Neural progenitor cell (in vitro differentiated cells): ENCODE data around the gene ATP6V0A4.

ENCODE experiments used
- EZH2 ChIP-seq: fragments of 200-600 bp; sonication (generic); IDR thresholded peaks from 2 replicates; pipeline ENCODE4 v1.6.1; 2017; ENCODE audit warnings: antibody characterized with exemption, mild to moderate bottlenecking, moderate library complexity
- EZH2phosphoT487 ChIP-seq: fragments of 200-600 bp; sonication (generic); IDR thresholded peaks from 2 replicates; pipeline ENCODE4 v1.6.1; 2017; ENCODE audit warnings: antibody characterized with exemption
- TF ChIP-seq, protein P1 (sequence below): fragments of 200-600 bp; sonication (generic); IDR thresholded peaks from 2 replicates; pipeline ENCODE4 v1.5.1; 2017; ENCODE audit warnings: antibody characterized with exemption, mild to moderate bottlenecking

- TF ChIP-seq, protein P1, sequence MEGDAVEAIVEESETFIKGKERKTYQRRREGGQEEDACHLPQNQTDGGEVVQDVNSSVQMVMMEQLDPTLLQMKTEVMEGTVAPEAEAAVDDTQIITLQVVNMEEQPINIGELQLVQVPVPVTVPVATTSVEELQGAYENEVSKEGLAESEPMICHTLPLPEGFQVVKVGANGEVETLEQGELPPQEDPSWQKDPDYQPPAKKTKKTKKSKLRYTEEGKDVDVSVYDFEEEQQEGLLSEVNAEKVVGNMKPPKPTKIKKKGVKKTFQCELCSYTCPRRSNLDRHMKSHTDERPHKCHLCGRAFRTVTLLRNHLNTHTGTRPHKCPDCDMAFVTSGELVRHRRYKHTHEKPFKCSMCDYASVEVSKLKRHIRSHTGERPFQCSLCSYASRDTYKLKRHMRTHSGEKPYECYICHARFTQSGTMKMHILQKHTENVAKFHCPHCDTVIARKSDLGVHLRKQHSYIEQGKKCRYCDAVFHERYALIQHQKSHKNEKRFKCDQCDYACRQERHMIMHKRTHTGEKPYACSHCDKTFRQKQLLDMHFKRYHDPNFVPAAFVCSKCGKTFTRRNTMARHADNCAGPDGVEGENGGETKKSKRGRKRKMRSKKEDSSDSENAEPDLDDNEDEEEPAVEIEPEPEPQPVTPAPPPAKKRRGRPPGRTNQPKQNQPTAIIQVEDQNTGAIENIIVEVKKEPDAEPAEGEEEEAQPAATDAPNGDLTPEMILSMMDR, result no peak
- no peak for TF ChIP-seq EZH2phosphoT487
- no peak for TF ChIP-seq EZH2
These were observed 45.9 kb upstream of the ATP6V0A4 start for GRCh38 chr7:138843632-138844580.
